Measurements from ENCODE around the gene FAM168B.

- TF ChIP-seq, protein P1, sequence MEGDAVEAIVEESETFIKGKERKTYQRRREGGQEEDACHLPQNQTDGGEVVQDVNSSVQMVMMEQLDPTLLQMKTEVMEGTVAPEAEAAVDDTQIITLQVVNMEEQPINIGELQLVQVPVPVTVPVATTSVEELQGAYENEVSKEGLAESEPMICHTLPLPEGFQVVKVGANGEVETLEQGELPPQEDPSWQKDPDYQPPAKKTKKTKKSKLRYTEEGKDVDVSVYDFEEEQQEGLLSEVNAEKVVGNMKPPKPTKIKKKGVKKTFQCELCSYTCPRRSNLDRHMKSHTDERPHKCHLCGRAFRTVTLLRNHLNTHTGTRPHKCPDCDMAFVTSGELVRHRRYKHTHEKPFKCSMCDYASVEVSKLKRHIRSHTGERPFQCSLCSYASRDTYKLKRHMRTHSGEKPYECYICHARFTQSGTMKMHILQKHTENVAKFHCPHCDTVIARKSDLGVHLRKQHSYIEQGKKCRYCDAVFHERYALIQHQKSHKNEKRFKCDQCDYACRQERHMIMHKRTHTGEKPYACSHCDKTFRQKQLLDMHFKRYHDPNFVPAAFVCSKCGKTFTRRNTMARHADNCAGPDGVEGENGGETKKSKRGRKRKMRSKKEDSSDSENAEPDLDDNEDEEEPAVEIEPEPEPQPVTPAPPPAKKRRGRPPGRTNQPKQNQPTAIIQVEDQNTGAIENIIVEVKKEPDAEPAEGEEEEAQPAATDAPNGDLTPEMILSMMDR (conservative IDR thresholded peaks at IDR 0.05 in 1 of 2, IDR thresholded peaks at IDR 0.05 in 1 of 2; ENCODE audit: extremely low read depth in 1 of 2, insufficient read depth in 1 of 2, low read depth in 1 of 2, low read length in 2 of 2): no peak
- no peak for TF ChIP-seq EZH2 (IDR thresholded peaks at IDR 0.05; ENCODE audit: borderline replicate concordance, low read length)
These were observed 15.3 kb downstream of the FAM168B start for GRCh38 chr2:131077966-131078365.
